Hypothalamus (tissue), 51 donors: ENCODE results near the gene EDA.

Experiments used
- DNase-seq, 51 donors: peaks; one replicate each; lab custom pipeline; 2025; lab: John Stamatoyannopoulos, UW

Gene EDA

GRCh38 chrX:70016513-70016912, 400.6 kb downstream of the EDA start:
- no peak for DNase-seq

DNA sequence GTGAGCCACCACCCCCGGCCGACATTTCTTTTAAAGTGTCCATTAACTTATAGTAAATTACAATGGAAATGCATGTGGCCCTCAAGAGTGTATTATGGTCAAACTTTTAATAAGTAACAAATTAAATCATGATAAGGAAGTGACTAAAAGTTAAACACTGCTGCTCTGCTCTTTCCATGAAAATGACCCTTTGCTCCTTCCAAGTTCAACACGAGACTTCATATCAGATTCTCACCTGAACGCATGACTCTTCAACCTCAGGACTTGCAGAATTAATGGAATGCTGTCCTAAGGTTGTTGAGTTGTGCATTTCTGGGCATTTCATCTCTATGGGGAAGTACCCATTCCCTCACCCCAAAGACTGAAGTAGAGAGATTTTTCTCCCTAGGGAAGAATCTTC, 406.7 kb downstream of the EDA start:
- no peak for DNase-seq

- DNase-seq: no peak
These were observed 409.6 kb downstream of the EDA start for GRCh38 chrX:70025464-70025863.

DNA sequence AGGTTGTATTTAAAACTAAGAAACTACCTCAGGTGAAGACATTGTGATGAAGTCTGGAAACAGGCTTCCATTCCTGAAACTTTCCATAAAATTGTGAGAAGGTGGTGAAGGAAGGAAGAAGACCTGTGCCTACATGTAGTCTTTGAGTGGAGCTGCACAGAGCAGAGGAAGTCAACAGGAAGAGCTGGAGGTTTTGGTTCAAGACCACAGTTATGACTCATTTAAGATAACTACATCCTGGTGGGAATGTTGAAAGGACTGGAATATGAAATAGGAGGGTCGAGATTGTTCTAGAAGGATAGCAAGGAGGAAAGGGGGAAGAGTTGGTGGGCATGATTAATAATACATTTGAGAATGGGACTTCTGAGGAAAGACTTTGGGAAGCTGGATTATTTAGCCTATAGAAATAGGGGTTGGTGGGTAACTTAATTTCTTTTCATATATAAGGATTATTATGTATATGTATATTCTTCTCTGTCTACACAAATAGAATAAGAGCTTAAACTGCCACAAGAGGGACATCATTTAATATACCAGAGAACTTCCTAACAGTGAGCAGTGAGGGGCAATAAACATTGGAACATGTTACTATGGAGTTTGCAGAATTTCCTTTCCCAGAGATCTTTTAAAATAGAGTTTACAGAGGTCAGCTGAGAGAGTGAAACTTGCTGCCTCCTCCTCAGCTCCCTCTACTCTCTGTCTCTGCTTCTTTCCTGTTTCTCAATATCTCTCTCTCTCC, 410.4 kb downstream of the EDA start:
- DNase-seq: no peak

GRCh38 chrX:70026851-70027200, 410.9 kb downstream of the EDA start:
- DNase-seq: no peak

- DNase-seq: no peak
These were observed 413.9 kb downstream of the EDA start for GRCh38 chrX:70029863-70030262.

DNA sequence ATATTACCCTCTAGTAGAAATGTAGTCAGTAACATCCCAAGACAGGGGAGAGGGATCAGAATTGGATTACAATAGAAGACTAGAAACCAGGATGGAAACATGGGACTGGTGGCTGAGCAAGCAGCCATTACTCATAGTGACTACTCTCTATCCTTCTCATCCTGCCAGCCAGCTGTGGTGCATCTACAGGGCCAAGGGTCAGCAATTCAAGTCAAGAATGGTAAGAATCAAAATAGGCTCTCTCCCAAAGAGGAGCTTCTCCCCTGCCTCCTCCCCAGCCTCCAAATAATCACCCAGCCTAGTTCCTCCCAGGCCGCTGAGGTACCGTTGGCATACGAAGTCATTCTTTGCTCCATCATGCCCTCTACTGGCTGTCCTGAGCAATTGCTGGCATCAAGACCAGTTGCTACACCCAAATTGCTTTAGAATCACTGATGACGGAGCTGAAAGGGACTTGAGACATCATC, 414.4 kb downstream of the EDA start:
- peak in 22 of 51 donors; percentile 0 to 30 (median 6) for DNase-seq

- no peak for DNase-seq
These were observed 416.9 kb downstream of the EDA start for GRCh38 chrX:70032792-70033191.

DNA sequence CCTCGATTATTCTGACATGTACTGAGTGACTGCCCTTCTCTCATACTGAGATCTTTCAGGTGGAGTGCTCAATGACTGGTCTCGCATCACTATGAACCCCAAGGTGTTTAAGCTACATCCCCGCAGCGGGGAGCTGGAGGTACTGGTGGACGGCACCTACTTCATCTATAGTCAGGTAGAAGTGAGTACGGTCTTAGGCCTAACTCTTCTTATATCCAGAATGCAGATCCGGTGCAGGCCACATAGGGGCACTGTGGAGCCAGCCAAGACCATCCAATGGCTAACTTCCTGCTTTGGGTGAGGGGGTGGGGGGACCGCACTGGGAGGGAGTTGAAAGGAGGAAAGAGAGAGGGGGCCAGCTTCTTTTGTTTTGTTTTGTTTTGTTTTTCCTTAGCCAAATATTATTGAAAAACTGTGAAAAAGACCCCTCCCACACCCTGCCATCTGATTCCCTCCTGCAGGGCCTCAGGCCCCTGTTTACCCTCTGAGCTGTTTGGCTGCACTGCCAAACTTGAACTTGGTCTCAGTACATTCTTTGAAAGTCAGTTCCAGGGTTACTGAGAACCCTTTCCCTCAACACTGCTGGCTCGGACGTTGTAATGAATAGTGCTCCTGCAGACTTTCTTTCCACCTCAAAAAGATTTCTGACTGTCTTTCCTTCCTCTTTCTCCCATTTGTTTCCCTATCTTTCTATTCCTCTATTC, 417.6 kb downstream of the EDA start:
- peak in 13 of 51 donors; percentile 0 to 23 (median 5) for DNase-seq

DNA sequence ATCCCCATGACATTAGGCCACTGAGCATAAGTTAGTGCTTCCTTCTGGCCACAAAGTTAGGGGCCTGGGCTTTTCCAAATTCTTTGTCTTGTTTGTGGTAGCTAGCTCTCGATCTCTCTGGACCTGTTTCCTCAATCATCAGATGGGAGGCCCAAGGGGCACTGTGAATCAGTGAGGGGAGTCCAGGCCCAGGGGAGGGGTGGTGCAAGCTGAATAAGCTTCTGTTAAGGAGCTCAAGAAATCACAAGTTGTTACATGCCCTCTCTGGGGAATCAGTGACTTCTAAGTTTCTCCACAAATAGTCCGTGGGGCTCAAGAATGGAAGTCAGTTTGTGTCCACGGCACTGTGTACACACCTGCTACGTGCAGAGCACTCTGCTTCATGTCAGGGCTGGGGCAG, 418.7 kb downstream of the EDA start:
- DNase-seq: no peak

DNA sequence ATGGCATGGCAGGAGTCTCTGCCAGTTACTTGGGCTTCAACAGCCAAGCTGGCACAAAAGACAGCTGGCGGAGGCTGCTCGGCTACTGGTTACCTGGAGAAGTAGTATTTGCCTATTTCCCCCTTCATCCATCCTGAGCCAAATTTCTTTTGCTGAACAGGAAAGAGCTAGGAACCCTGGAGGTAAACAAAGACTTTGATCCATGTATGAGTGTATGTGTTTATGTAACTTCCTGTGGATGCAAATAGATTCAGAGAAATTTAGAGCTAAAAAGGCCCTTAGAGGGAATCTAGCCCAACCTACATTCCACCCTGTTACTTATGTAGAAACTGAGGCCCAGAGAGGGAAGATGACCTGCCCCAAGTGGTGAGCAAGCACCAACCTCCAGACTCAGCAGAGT, 422.6 kb downstream of the EDA start:
- no peak for DNase-seq

DNA sequence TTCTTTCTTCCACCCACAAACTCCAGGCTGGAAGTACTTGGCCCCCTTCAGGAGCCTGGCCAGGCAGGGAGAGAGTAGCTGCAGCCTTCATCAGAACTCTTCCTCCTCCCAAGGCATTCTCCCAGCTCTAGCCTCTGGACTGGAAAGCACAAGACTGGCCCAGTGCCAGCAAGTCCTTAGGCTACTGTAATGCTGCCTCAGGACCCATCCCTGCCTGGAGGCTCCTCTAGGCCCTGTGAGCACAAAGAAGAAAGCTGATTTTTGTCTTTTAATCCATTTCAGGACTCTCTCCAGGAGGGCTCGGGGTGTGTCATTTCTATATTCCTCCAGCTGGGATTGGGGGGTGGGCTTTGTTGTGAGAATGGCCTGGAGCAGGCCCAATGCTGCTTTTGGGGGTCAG, 423.0 kb downstream of the EDA start:
- no peak for DNase-seq

- no peak for DNase-seq
These were observed 423.8 kb downstream of the EDA start for GRCh38 chrX:70039758-70040157.

- no peak for DNase-seq
These were observed 426.1 kb downstream of the EDA start for GRCh38 chrX:70041993-70042392.

- peak in 1 of 51 donors; percentile 1 for DNase-seq
These were observed 426.8 kb downstream of the EDA start for GRCh38 chrX:70042399-70043371.

GRCh38 chrX:70043685-70044084, 427.8 kb downstream of the EDA start:
- DNase-seq: no peak

- DNase-seq: no peak
These were observed 428.8 kb downstream of the EDA start for GRCh38 chrX:70044541-70045245.

GRCh38 chrX:70046978-70047377, 431.1 kb downstream of the EDA start:
- DNase-seq: no peak

DNA sequence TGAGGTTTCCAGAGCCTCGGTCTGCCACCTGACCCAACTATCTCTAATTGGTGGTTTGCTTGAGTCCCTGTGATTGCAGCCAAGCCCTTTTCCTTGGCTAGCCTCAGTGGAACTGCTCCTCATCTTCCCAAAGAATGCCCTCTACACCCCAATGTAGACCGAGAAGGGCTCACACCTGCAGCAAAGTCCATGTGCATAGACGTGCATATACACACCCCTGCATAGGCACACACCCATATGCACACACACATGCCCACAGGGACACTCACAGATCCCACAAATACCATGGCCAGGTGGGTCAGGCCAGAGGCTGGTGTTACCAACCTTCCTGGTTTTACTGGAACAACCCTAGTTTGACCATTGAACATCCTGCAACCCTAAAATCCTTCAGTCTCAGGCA, 433.5 kb downstream of the EDA start:
- DNase-seq: no peak

- DNase-seq: no peak
These were observed 434.0 kb downstream of the EDA start, which contains the start of gene AWAT2 for GRCh38 chrX:70049925-70050324. TSS of gene AWAT2 (minus strand) at chrX:70049938. CDS start at chrX:70049932, 6 bp downstream.
